ENCODE measurements around the gene MACC1.

GRCh38 chr7:20102982-20103381 lies 114.2 kb downstream of the MACC1 start:
- TF ChIP-seq POLR2A (IDR thresholded peaks at IDR 0.05), result no peak
- no peak for TF ChIP-seq CTCF (IDR thresholded peaks at IDR 0.05)

Measured in body of pancreas (tissue), 4 donors.